Measurements from ENCODE around the gene SFT2D2. TPM values are rescaled to one million over a fixed set of nuclear protein-coding genes. Genes with fewer than 3 reads are reported as not detected.
"Not testable (repeated sequence)": the region's sequence is repeated elsewhere in the genome, so short reads cannot be mapped to it uniquely, and the experiment has no call there.

SFT2D2 gene
- total RNA-seq, 5 donors from 2014 or later (not counting 1 experiment from before 2014, with no cell fraction given): 51.6 to 63.1 (median 55.6) TPM

DNA sequence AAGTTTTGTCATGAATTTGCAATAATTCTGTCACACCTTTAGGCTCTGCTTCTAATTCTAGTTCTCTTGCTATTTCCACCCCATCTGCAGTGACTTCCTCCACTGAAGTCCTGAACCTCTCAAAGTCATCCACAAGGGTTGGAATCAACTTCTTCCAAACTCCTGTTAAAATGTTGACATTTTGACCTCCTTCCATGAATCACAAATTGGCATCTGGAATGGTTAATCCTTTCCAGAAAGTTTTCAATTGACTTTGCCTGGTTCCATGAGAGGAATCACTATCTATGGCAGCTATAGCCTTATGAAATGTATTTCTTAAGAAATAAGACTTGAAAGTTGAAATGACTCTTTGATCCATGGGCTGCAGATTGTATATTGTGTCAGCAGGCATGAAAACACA lies 19.7 kb upstream of the SFT2D2 start:
- ATAC-seq (replicated peaks in 1 of 4) (no peak), DNase-seq (no peak)
- Histone ChIP-seq H3K9me3 (no peaks in the 10 kb centered on the region), H3K27me3 (replicated peaks in 1 of 2; ENCODE audit: control insufficient read depth in 2 of 2, extremely low read depth in 1 of 2, insufficient read depth in 2 of 2, low read length in 1 of 2) (no peaks in the 10 kb centered on the region), H3K27ac (ENCODE audit: low read length) (no peak overlapping the region), H3K36me3 (ENCODE audit: control insufficient read depth in 2 of 2, extremely low read depth in 1 of 2, insufficient read depth in 1 of 2, low read length in 1 of 2) (peaks cover 0 to 10% of the 10 kb centered on the region in 2 donors), H3K4me1 (ENCODE audit: control insufficient read depth in 1 of 2, extremely low read depth in 1 of 2, insufficient read depth in 2 of 2, low read length in 2 of 2) (no peaks in the 10 kb centered on the region), H3K4me3 (ENCODE audit: control insufficient read depth in 1 of 2, extremely low read depth in 1 of 2, low read length in 1 of 2) (no peak overlapping the region)
- Mint-ChIP-seq H3K36me3 (peaks cover 39% of the 10 kb centered on the region), H3K4me3 (no peak overlapping the region), H3K9me3 (peaks cover under 1 to 14% (median 8%) of the 10 kb centered on the region in 3 donors), H3K27ac (no peak overlapping the region), H3K27me3 (no peaks in the 10 kb centered on the region), H3K4me1 (no peaks in the 10 kb centered on the region)
- ChIA-PET POLR2A (interaction anchor here in 1 of 2 donors (0.6 kb wide), 1 partner anchor 19 kb away, joined by 6 read pairs; no protein-coding TSS in a partner anchor), CTCF (no interaction called here)

DNA sequence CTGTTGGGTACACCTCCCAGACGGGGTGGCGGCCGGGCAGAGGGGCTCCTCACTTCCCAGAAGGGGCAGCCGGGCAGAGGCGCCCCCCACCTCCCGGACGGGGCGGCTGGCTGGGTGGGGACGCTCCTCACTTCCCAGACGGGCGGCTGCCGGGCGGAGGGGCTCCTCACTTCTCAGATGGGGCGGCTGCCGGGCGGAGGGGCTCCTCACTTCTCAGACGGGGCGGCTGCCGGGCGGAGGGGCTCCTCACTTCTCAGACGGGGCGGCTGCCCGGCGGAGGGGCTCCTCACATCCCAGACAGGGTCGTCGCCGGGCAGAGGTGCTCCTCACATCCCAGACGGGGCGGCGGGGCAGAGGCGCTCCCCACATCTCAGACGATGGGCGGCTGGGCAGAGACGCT lies 18.1 kb upstream of the SFT2D2 start:
- H3K4me3 Mint-ChIP-seq; H3K4me1 ChIP-seq (ENCODE audit: control insufficient read depth in 1 of 2, extremely low read depth in 1 of 2, insufficient read depth in 2 of 2, low read length in 2 of 2); CTCF ChIA-PET; H3K36me3 ChIP-seq (ENCODE audit: control insufficient read depth in 2 of 2, extremely low read depth in 1 of 2, insufficient read depth in 1 of 2, low read length in 1 of 2); H3K4me1 Mint-ChIP-seq; H3K27ac Mint-ChIP-seq; ATAC-seq (replicated peaks in 1 of 4); H3K27me3 ChIP-seq (replicated peaks in 1 of 2; ENCODE audit: control insufficient read depth in 2 of 2, extremely low read depth in 1 of 2, insufficient read depth in 2 of 2, low read length in 1 of 2); H3K4me3 ChIP-seq (ENCODE audit: control insufficient read depth in 1 of 2, extremely low read depth in 1 of 2, low read length in 1 of 2); H3K27me3 Mint-ChIP-seq; DNase-seq; H3K27ac ChIP-seq (ENCODE audit: low read length); H3K9me3 ChIP-seq; POLR2A ChIA-PET: not testable (repeated sequence)
- peaks cover 34% of the 10 kb centered on the region for H3K36me3 Mint-ChIP-seq
- H3K9me3 Mint-ChIP-seq: peaks cover 5 to 22% (median 16%) of the 10 kb centered on the region in 3 donors
- WGBS (ENCODE audit: insufficient coverage): 93% methylated on average over 12 of the region's 34 CpGs

GRCh38 chr1:168210312-168210711 lies 15.5 kb upstream of the SFT2D2 start:
- no peak overlapping the region for H3K4me3 Mint-ChIP-seq
- ATAC-seq (replicated peaks in 1 of 4) (no peak), DNase-seq (no peak)
- H3K27me3 Mint-ChIP-seq: no peaks in the 10 kb centered on the region
- ChIA-PET POLR2A (no interaction called here), CTCF (interaction anchor here in 1 of 2 donors (0.5 kb wide), 1 partner anchor 53 kb away, joined by 4 read pairs; no protein-coding TSS in a partner anchor)
- H3K9me3 Mint-ChIP-seq: peaks cover 17 to 31% (median 22%) of the 10 kb centered on the region in 3 donors
- H3K9me3 ChIP-seq: no peaks in the 10 kb centered on the region
- H3K36me3 Mint-ChIP-seq: peaks cover 16% of the 10 kb centered on the region
- WGBS (ENCODE audit: insufficient coverage): no CpG with 5 or more reads among the region's 3 CpGs
- no peak overlapping the region for H3K27ac ChIP-seq (ENCODE audit: low read length)
- no peaks in the 10 kb centered on the region for H3K4me1 ChIP-seq (ENCODE audit: control insufficient read depth in 1 of 2, extremely low read depth in 1 of 2, insufficient read depth in 2 of 2, low read length in 2 of 2)
- no peak overlapping the region for H3K4me3 ChIP-seq (ENCODE audit: control insufficient read depth in 1 of 2, extremely low read depth in 1 of 2, low read length in 1 of 2)
- no peaks in the 10 kb centered on the region for H3K36me3 ChIP-seq (ENCODE audit: control insufficient read depth in 2 of 2, extremely low read depth in 1 of 2, insufficient read depth in 1 of 2, low read length in 1 of 2)
- peaks cover 0 to 2% (median 1%) of the 10 kb centered on the region in 3 donors for H3K4me1 Mint-ChIP-seq
- peaks cover 0 to 2% of the 10 kb centered on the region in 2 experiments for H3K27me3 ChIP-seq (replicated peaks in 1 of 2; ENCODE audit: control insufficient read depth in 2 of 2, extremely low read depth in 1 of 2, insufficient read depth in 2 of 2, low read length in 1 of 2)
- H3K27ac Mint-ChIP-seq: no peak overlapping the region

DNA sequence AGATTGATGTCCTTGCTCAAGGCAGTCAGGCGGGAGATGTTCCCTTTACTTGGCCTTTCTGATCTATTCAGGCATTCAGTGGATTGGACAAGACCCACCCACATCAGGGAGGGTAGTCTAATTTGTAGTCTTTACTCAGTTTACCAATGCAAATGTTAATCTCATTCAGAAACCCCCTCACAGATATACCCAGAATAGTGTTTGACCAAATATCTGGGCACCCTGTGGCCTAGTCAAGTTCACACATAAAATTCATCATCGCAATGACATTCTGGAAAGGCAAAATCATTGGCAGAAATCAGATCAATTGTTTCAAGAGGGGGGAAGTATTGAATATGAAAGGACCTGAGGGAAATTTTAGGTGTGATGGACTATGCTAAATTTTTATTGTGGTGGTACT lies 12.5 kb upstream of the SFT2D2 start:
- POLR2A ChIA-PET: no interaction called here
- no peak for DNase-seq
- CTCF ChIA-PET: no interaction called here

DNA sequence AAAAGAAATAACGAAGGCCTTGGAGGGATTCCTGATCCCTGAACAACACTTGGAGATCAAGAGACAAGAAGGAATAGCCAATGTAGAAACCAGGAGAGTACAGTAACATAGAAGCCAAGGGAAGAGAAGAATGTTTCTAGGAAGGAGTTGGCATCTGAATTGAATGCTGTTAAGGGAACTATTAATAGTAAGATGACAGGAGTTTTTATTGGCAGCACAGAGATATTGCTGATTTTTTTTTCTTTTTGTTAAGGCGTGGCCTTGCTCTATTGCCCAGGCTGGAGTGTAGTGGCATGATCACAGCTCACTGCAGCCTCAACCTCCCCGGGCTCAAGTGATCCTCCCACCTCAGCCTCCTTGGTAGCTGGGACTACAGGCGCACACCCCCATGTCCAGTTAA lies 9.6 kb upstream of the SFT2D2 start:
- Histone ChIP-seq H3K27ac (ENCODE audit: low read length) (no peak overlapping the region), H3K9me3 (no peaks in the 10 kb centered on the region), H3K36me3 (ENCODE audit: control insufficient read depth in 2 of 2, extremely low read depth in 1 of 2, insufficient read depth in 1 of 2, low read length in 1 of 2) (no peaks in the 10 kb centered on the region), H3K4me3 (ENCODE audit: control insufficient read depth in 1 of 2, extremely low read depth in 1 of 2, low read length in 1 of 2) (no peak overlapping the region), H3K27me3 (replicated peaks in 1 of 2; ENCODE audit: control insufficient read depth in 2 of 2, extremely low read depth in 1 of 2, insufficient read depth in 2 of 2, low read length in 1 of 2) (peaks cover 0 to 2% of the 10 kb centered on the region in 2 experiments), H3K4me1 (ENCODE audit: control insufficient read depth in 1 of 2, extremely low read depth in 1 of 2, insufficient read depth in 2 of 2, low read length in 2 of 2) (no peaks in the 10 kb centered on the region)
- Mint-ChIP-seq H3K36me3 (peaks cover 4% of the 10 kb centered on the region), H3K4me3 (no peak overlapping the region), H3K9me3 (peaks cover 14 to 16% (median 16%) of the 10 kb centered on the region in 3 donors), H3K27ac (no peak overlapping the region), H3K4me1 (peaks cover 0 to 2% (median 1%) of the 10 kb centered on the region in 3 donors), H3K27me3 (no peaks in the 10 kb centered on the region)
- ChIA-PET POLR2A (no interaction called here), CTCF (no interaction called here)
- DNase-seq (no peak), ATAC-seq (replicated peaks in 1 of 4) (no peak)
- 100% methylated on average over 1 of the region's 4 CpGs for WGBS (ENCODE audit: insufficient coverage)

More for the DNA sequence above, 12.5 kb upstream of the SFT2D2 start:
- H3K36me3 Mint-ChIP-seq: peaks cover 8% of the 10 kb centered on the region
- Histone ChIP-seq H3K36me3 (ENCODE audit: control insufficient read depth in 2 of 2, extremely low read depth in 1 of 2, insufficient read depth in 1 of 2, low read length in 1 of 2) (no peaks in the 10 kb centered on the region), H3K27ac (ENCODE audit: low read length) (no peak overlapping the region), H3K27me3 (replicated peaks in 1 of 2; ENCODE audit: control insufficient read depth in 2 of 2, extremely low read depth in 1 of 2, insufficient read depth in 2 of 2, low read length in 1 of 2) (peaks cover 0 to 2% of the 10 kb centered on the region in 2 experiments), H3K4me3 (ENCODE audit: control insufficient read depth in 1 of 2, extremely low read depth in 1 of 2, low read length in 1 of 2) (no peak overlapping the region), H3K4me1 (ENCODE audit: control insufficient read depth in 1 of 2, extremely low read depth in 1 of 2, insufficient read depth in 2 of 2, low read length in 2 of 2) (no peaks in the 10 kb centered on the region), H3K9me3 (no peaks in the 10 kb centered on the region)
- H3K9me3 Mint-ChIP-seq: peaks cover 17 to 25% (median 22%) of the 10 kb centered on the region in 3 donors
- no peaks in the 10 kb centered on the region for H3K27me3 Mint-ChIP-seq
- no peak for ATAC-seq (replicated peaks in 1 of 4)
- no peak overlapping the region for H3K4me3 Mint-ChIP-seq
- WGBS (ENCODE audit: insufficient coverage): no CpG with 5 or more reads among the region's 2 CpGs
- H3K4me1 Mint-ChIP-seq: peaks cover 0 to 2% (median 1%) of the 10 kb centered on the region in 3 donors
- no peak overlapping the region for H3K27ac Mint-ChIP-seq

GRCh38 chr1:168217664-168218063 lies 8.1 kb upstream of the SFT2D2 start:
- WGBS (ENCODE audit: insufficient coverage): no CpG with 5 or more reads among the region's 4 CpGs
- H3K9me3 Mint-ChIP-seq: peaks cover 6 to 12% (median 9%) of the 10 kb centered on the region in 3 donors
- peaks cover 0 to under 1% of the 10 kb centered on the region in 2 donors for H3K27me3 Mint-ChIP-seq

More at GRCh38 chr1:168217664-168218063, 8.1 kb upstream of the SFT2D2 start:
- Histone ChIP-seq H3K27ac (ENCODE audit: low read length) (no peak overlapping the region), H3K27me3 (replicated peaks in 1 of 2; ENCODE audit: control insufficient read depth in 2 of 2, extremely low read depth in 1 of 2, insufficient read depth in 2 of 2, low read length in 1 of 2) (peaks cover 0 to 2% of the 10 kb centered on the region in 2 experiments), H3K4me1 (ENCODE audit: control insufficient read depth in 1 of 2, extremely low read depth in 1 of 2, insufficient read depth in 2 of 2, low read length in 2 of 2) (no peaks in the 10 kb centered on the region), H3K4me3 (ENCODE audit: control insufficient read depth in 1 of 2, extremely low read depth in 1 of 2, low read length in 1 of 2) (no peak overlapping the region), H3K36me3 (ENCODE audit: control insufficient read depth in 2 of 2, extremely low read depth in 1 of 2, insufficient read depth in 1 of 2, low read length in 1 of 2) (no peaks in the 10 kb centered on the region), H3K9me3 (no peaks in the 10 kb centered on the region)
- Mint-ChIP-seq H3K4me1 (no peaks in the 10 kb centered on the region), H3K27ac (no peak overlapping the region), H3K36me3 (no peaks in the 10 kb centered on the region), H3K4me3 (no peak overlapping the region)
- ATAC-seq (replicated peaks in 1 of 4) (no peak), DNase-seq (no peak)
- POLR2A ChIA-PET: interaction anchor here in 1 of 2 donors (0.7 kb wide), 1 partner anchor 32 kb away, joined by 3 read pairs; no protein-coding TSS in a partner anchor
- CTCF ChIA-PET: interaction anchor here in 1 of 2 donors (0.9 kb wide), 1 partner anchor 41 kb away, joined by 3 read pairs; no protein-coding TSS in a partner anchor
